Spleen (tissue), 7 donors: Measurements from ENCODE around the gene NLGN1.

ENCODE experiments used
- POLR2A ChIP-seq, 3 donors: fragments of 450-650 bp; IDR thresholded peaks; one replicate each; pipeline ENCODE4 v1.5.1; 2017; ENCODE audit warnings: antibody characterized with exemption in 3 of 3, mild to moderate bottlenecking in 1 of 3
- POLR2AphosphoS5 ChIP-seq, 3 donors: sonication (generic); formaldehyde crosslinking; IDR thresholded peaks; one replicate each; pipeline ENCODE4 v1.5.1; 2017; ENCODE audit warnings: antibody characterized with exemption in 3 of 3
- TF ChIP-seq, protein P1 (sequence below), 11 experiments: fragments of 200-600 bp in 7 of 11; fragments of 450-650 bp in 4 of 11; sonication (generic) in 4 of 11; IDR thresholded peaks in 8 of 11; conservative IDR thresholded peaks in 3 of 11; 1 replicate in 7 of 11; 2 replicates in 4 of 11; pipeline versions ENCODE4 v1.4.0 to v1.8.0; 2016 to 2021; ENCODE audit warnings: antibody characterized with exemption in 11 of 11, inconsistent platforms in 4 of 11, mild to moderate bottlenecking in 1 of 11
- donor health status: DM: no; HTN: no; CAD: no; lungs with moderate emphysema.
- donor health status: DM: no; HTN: no; CAD: no.
- donor health status: DM: no; HTN: no; CAD: no.

DNA sequence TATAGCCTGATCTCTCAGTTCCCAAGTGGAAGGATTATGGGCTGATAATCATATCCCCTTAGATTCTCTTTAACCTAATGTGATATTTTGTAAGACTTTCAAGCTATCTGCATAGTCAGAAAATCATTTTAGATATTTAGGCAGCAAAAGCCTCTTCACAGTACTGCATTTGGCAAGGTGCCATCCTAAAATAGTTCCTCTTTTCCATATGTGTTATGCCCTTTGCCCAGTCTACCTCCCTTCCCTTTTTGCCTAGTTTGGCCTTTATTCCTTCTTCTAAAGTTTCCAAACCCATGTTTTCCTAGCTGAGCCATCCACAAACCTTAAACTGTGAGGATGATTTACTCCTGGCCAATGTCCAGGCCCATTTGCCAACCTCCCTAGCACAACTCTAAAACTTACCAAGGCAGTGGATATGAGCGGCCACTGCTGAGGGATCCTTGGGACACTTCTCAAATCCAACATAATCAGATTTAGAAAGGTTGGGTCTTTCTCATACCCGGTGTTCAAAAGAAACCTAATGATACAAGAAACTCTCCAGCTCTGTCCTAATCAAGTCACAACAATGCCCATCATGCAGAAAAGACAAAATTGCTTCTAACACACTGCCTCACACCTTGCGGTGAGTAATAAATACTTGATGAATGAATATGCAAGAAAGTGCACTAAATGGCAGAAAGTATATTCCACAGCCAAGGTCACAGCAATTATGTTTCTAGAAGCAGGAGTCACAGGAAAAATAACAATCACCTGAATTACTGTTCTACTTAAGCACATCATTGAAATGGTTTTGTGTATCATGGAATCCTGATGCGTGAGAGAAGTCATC is 493.9 kb downstream of the NLGN1 start:
- TF ChIP-seq, protein P1, sequence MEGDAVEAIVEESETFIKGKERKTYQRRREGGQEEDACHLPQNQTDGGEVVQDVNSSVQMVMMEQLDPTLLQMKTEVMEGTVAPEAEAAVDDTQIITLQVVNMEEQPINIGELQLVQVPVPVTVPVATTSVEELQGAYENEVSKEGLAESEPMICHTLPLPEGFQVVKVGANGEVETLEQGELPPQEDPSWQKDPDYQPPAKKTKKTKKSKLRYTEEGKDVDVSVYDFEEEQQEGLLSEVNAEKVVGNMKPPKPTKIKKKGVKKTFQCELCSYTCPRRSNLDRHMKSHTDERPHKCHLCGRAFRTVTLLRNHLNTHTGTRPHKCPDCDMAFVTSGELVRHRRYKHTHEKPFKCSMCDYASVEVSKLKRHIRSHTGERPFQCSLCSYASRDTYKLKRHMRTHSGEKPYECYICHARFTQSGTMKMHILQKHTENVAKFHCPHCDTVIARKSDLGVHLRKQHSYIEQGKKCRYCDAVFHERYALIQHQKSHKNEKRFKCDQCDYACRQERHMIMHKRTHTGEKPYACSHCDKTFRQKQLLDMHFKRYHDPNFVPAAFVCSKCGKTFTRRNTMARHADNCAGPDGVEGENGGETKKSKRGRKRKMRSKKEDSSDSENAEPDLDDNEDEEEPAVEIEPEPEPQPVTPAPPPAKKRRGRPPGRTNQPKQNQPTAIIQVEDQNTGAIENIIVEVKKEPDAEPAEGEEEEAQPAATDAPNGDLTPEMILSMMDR (IDR thresholded peaks at IDR 0.05 in 8 of 11, conservative IDR thresholded peaks at IDR 0.05 in 3 of 11): no peak
- TF ChIP-seq POLR2A (IDR thresholded peaks at IDR 0.05) (no peak), POLR2AphosphoS5 (IDR thresholded peaks at IDR 0.05) (no peak)
